Vagina (tissue), 2 donors: ENCODE results near the gene ATAD1. TPM values are rescaled to one million over a fixed set of nuclear protein-coding genes. Genes with fewer than 3 reads are reported as not detected.

Source experiments
- DNase-seq, 2 donors: peaks; one replicate each; pipeline ENCODE4 v3.0.0-alpha.2; 2017; ENCODE audit errors: extremely low spot score in 2 of 2
- H3K27ac ChIP-seq: fragments of 200-600 bp; sonication (generic); one replicate; pipeline ENCODE4 v1.5.1; 2019
- H3K27me3 ChIP-seq: fragments of 200-600 bp; sonication (generic); one replicate; pipeline ENCODE4 v1.5.1; 2019
- H3K36me3 ChIP-seq, 2 donors: fragments of 200-600 bp; sonication (generic); one replicate each; pipeline ENCODE4 v1.5.1; 2017 to 2019
- H3K4me1 ChIP-seq: fragments of 200-600 bp; sonication (generic); one replicate; pipeline ENCODE4 v1.5.1; 2019
- H3K4me3 ChIP-seq, 2 donors: fragments of 200-600 bp; sonication (generic); 1 replicate in 1 of 2; 2 replicates in 1 of 2; pipeline ENCODE4 v1.5.1; 2016 to 2019
- H3K9me3 ChIP-seq: fragments of 200-600 bp; sonication (generic); one replicate; pipeline ENCODE4 v1.5.1; 2019
- CTCF ChIP-seq, 3 experiments: fragments of 450-650 bp in 2 of 3; fragments of 200-600 bp in 1 of 3; sonication (generic) in 1 of 3; IDR thresholded peaks; one replicate each; pipeline ENCODE4 v1.5.1; 2017 to 2019; ENCODE audit warnings: antibody characterized with exemption in 3 of 3, mild to moderate bottlenecking in 2 of 3, moderate library complexity in 2 of 3
- POLR2A ChIP-seq, 2 donors: fragments of 450-650 bp; IDR thresholded peaks; one replicate each; pipeline ENCODE4 v1.6.1; 2017; ENCODE audit warnings: antibody characterized with exemption in 2 of 2, mild to moderate bottlenecking in 2 of 2, moderate library complexity in 2 of 2
- POLR2AphosphoS5 ChIP-seq, 2 donors: sonication (generic); formaldehyde crosslinking; IDR thresholded peaks; one replicate each; pipeline ENCODE4 v1.9.0; 2017; ENCODE audit warnings: antibody characterized with exemption in 2 of 2, mild to moderate bottlenecking in 2 of 2, low read depth in 1 of 2; ENCODE audit not compliant: insufficient read depth in 1 of 2
- intact Hi-C: fragments of 100-400 bp; cut with DNase I; formaldehyde crosslinking; loops from one replicate; pipeline ENCODE4 v1.15.1; 2023
- total RNA-seq: library from RNA; depleted of rRNA; stranded (reverse); fragments of >200 nt; gene quantifications from one replicate; pipeline ENCODE4 v1.2.3, GENCODE V29; 2016

ATAD1 gene
- total RNA-seq, 1 donor from 2014 or later: 44.7 TPM

GRCh38 chr10:87713707-87714106 is 104.3 kb downstream of the ATAD1 start:
- no peak for DNase-seq
- no peaks in the 10 kb centered on the region for H3K36me3 ChIP-seq
- H3K9me3 ChIP-seq: no peaks in the 10 kb centered on the region
- H3K27me3 ChIP-seq: no peaks in the 10 kb centered on the region
- no peak for TF ChIP-seq POLR2AphosphoS5 (IDR thresholded peaks at IDR 0.05; ENCODE audit: insufficient read depth in 1 of 2, low read depth in 1 of 2)
- TF ChIP-seq POLR2A (IDR thresholded peaks at IDR 0.05): no peak
- no peak for TF ChIP-seq CTCF (IDR thresholded peaks at IDR 0.05)
- no peak overlapping the region for H3K27ac ChIP-seq
- intact Hi-C loops: no loop called here
- no peak overlapping the region for H3K4me3 ChIP-seq
- H3K4me1 ChIP-seq: peaks cover 6% of the 10 kb centered on the region

GRCh38 chr10:87712913-87713616 is 105.0 kb downstream of the ATAD1 start:
- H3K27me3 ChIP-seq: no peaks in the 10 kb centered on the region
- no peak overlapping the region for H3K4me3 ChIP-seq
- peaks cover 6% of the 10 kb centered on the region for H3K4me1 ChIP-seq
- no peak overlapping the region for H3K27ac ChIP-seq
- no peak for DNase-seq
- H3K36me3 ChIP-seq: no peaks in the 10 kb centered on the region
- no peaks in the 10 kb centered on the region for H3K9me3 ChIP-seq
- TF ChIP-seq POLR2A (IDR thresholded peaks at IDR 0.05) (no peak), POLR2AphosphoS5 (IDR thresholded peaks at IDR 0.05; ENCODE audit: insufficient read depth in 1 of 2, low read depth in 1 of 2) (no peak), CTCF (IDR thresholded peaks at IDR 0.05) (no peak)
- intact Hi-C loops: no loop called here

GRCh38 chr10:87707254-87707653 is 110.8 kb downstream of the ATAD1 start:
- Histone ChIP-seq H3K27me3 (no peaks in the 10 kb centered on the region), H3K4me1 (no peaks in the 10 kb centered on the region), H3K36me3 (no peaks in the 10 kb centered on the region), H3K4me3 (no peak overlapping the region), H3K27ac (no peak overlapping the region), H3K9me3 (no peaks in the 10 kb centered on the region)
- no peak for TF ChIP-seq CTCF (IDR thresholded peaks at IDR 0.05)
- intact Hi-C loops: no loop called here
- no peak for DNase-seq

- H3K4me3 ChIP-seq: no peak overlapping the region
- no peak for TF ChIP-seq CTCF (IDR thresholded peaks at IDR 0.05)
- TF ChIP-seq POLR2A (IDR thresholded peaks at IDR 0.05): no peak
- TF ChIP-seq POLR2AphosphoS5 (IDR thresholded peaks at IDR 0.05; ENCODE audit: insufficient read depth in 1 of 2, low read depth in 1 of 2): no peak
- no peak overlapping the region for H3K27ac ChIP-seq
- H3K9me3 ChIP-seq: no peaks in the 10 kb centered on the region
- intact Hi-C loops: no loop called here
- H3K4me1 ChIP-seq: peaks cover 2% of the 10 kb centered on the region
- DNase-seq: no peak
- no peaks in the 10 kb centered on the region for H3K27me3 ChIP-seq
- no peaks in the 10 kb centered on the region for H3K36me3 ChIP-seq
These were observed 111.3 kb downstream of the ATAD1 start for GRCh38 chr10:87706731-87707130.

- no peaks in the 10 kb centered on the region for H3K9me3 ChIP-seq
- intact Hi-C loops: no loop called here
- no peak overlapping the region for H3K4me3 ChIP-seq
- DNase-seq: no peak
- TF ChIP-seq POLR2AphosphoS5 (IDR thresholded peaks at IDR 0.05; ENCODE audit: insufficient read depth in 1 of 2, low read depth in 1 of 2) (no peak), POLR2A (IDR thresholded peaks at IDR 0.05) (no peak), CTCF (IDR thresholded peaks at IDR 0.05) (no peak)
- no peaks in the 10 kb centered on the region for H3K27me3 ChIP-seq
- H3K36me3 ChIP-seq: no peaks in the 10 kb centered on the region
- H3K27ac ChIP-seq: no peak overlapping the region
- H3K4me1 ChIP-seq: peaks cover 6% of the 10 kb centered on the region
These were observed 112.7 kb downstream of the ATAD1 start for GRCh38 chr10:87705339-87705738.
